ENCODE data around the gene PLS1.
"Not testable (repeated sequence)": the region's sequence is repeated elsewhere in the genome, so short reads cannot be mapped to it uniquely, and the experiment has no call there.

The PLS1 gene

GRCh38 chr3:142595951-142596725 lies at the start of gene PLS1:
Gene PLS1 (plus strand): TSS chr3:142596393. CDS start chr3:142664238, 67,845 bp downstream.
- DNase-seq (ENCODE audit: low read depth, low spot score), result peak; percentile 96

GRCh38 chr3:142549986-142550385 lies 46.2 kb upstream of the PLS1 start:
- DNase-seq (ENCODE audit: low read depth, low spot score), result no peak

GRCh38 chr3:142552579-142552978 lies 43.6 kb upstream of the PLS1 start:
- not testable (repeated sequence) for DNase-seq (ENCODE audit: low read depth, low spot score)

GRCh38 chr3:142553741-142554140 lies 42.5 kb upstream of the PLS1 start:
- DNase-seq (ENCODE audit: low read depth, low spot score), result no peak

- no peak for DNase-seq (ENCODE audit: low read depth, low spot score)
Measured at GRCh38 chr3:142560118-142560517, 36.1 kb upstream of the PLS1 start.

- DNase-seq (ENCODE audit: low read depth, low spot score), result no peak
Measured at GRCh38 chr3:142563496-142563997, 32.6 kb upstream of the PLS1 start.

GRCh38 chr3:142566096-142566495 lies 30.1 kb upstream of the PLS1 start:
- DNase-seq (ENCODE audit: low read depth, low spot score), result no peak

GRCh38 chr3:142568393-142569017 lies 27.7 kb upstream of the PLS1 start:
- DNase-seq (ENCODE audit: low read depth, low spot score), result no peak

- DNase-seq (ENCODE audit: low read depth, low spot score), result peak; percentile 15
Measured at GRCh38 chr3:142569422-142569821, 26.8 kb upstream of the PLS1 start.

GRCh38 chr3:142574223-142574622 lies 22.0 kb upstream of the PLS1 start:
- DNase-seq (ENCODE audit: low read depth, low spot score), result not testable (repeated sequence)

- DNase-seq (ENCODE audit: low read depth, low spot score), result no peak
Measured at GRCh38 chr3:142574665-142575064, 21.5 kb upstream of the PLS1 start.

GRCh38 chr3:142576792-142577191 lies 19.4 kb upstream of the PLS1 start:
- DNase-seq (ENCODE audit: low read depth, low spot score), result no peak

GRCh38 chr3:142577696-142578328 lies 18.4 kb upstream of the PLS1 start:
- DNase-seq (ENCODE audit: low read depth, low spot score), result no peak

- peak; percentile 99 for DNase-seq (ENCODE audit: low read depth, low spot score)
Measured at GRCh38 chr3:142578329-142579223, 17.6 kb upstream of the PLS1 start, which contains the start of gene ATR. Gene ATR (minus strand): TSS chr3:142578733. CDS start chr3:142578704, 29 bp downstream.

GRCh38 chr3:142580061-142580423 lies 16.2 kb upstream of the PLS1 start:
- DNase-seq (ENCODE audit: low read depth, low spot score), result no peak

GRCh38 chr3:142581070-142581469 lies 15.1 kb upstream of the PLS1 start:
- DNase-seq (ENCODE audit: low read depth, low spot score), result not testable (repeated sequence)

GRCh38 chr3:142586803-142587406 lies 9.3 kb upstream of the PLS1 start:
- peak; percentile 91 for DNase-seq (ENCODE audit: low read depth, low spot score)

- no peak for DNase-seq (ENCODE audit: low read depth, low spot score)
Measured at GRCh38 chr3:142588703-142589102, 7.5 kb upstream of the PLS1 start.

- DNase-seq (ENCODE audit: low read depth, low spot score), result not testable (repeated sequence)
Measured at GRCh38 chr3:142592268-142592667, 3.9 kb upstream of the PLS1 start.

- no peak for DNase-seq (ENCODE audit: low read depth, low spot score)
Measured at GRCh38 chr3:142595141-142595540, 1.1 kb upstream of the PLS1 start.

- DNase-seq (ENCODE audit: low read depth, low spot score), result peak; percentile 95
Measured at GRCh38 chr3:142595581-142595950, 627 bp upstream of the PLS1 start.

Measured in astrocyte of the hippocampus (primary cell).